SK-N-SH (cell line): ENCODE data around the gene MYL6B. TPM values are rescaled to one million over a fixed set of nuclear protein-coding genes. Genes with fewer than 3 reads are reported as not detected.

Experiments
- CTCF ChIA-PET: fragments of 300-600, 350-600 bp; formaldehyde crosslinking; extraction: SDS; loops from one replicate; lab custom pipeline; 2021; lab: Yijun Ruan, JAX
- POLR2A ChIA-PET: fragments of 350-600 bp; sonication (Branson Sonifier 250); formaldehyde crosslinking; extraction: SDS; loops from one replicate; lab custom pipeline; 2020; ENCODE audit warnings: antibody characterized with exemption, inconsistent platforms; lab: Yijun Ruan, JAX
- DNase-seq: peaks from one replicate; pipeline ENCODE4 v3.0.0; 2012
- H2AFZ ChIP-seq: fragments of 200-600 bp; sonication (generic); 2 replicates; pipeline ENCODE4 v1.8.1; 2016; ENCODE audit warnings: antibody characterized with exemption, mild to moderate bottlenecking, low read depth
- H3F3A ChIP-seq: fragments of 200-600 bp; sonication (generic); replicated peaks from 2 replicates; pipeline ENCODE3; 2016; ENCODE audit warnings: antibody characterized with exemption, mild to moderate bottlenecking; ENCODE audit not compliant: insufficient read depth
- H3K27ac ChIP-seq, 2 experiments: fragments of 200-500 bp in 1 of 2; fragments of 200-600 bp in 1 of 2; sonication (Bioruptor generic) in 1 of 2; sonication (generic), shearing (Covaris generic) in 1 of 2; 2 replicates each; pipeline versions ENCODE4 v1.5.1 to v1.6.1; 2014 to 2016; ENCODE audit warnings: low read depth in 2 of 2, inconsistent platforms in 1 of 2, low read length in 1 of 2, mild to moderate bottlenecking in 1 of 2, mixed read lengths in 1 of 2
- H3K27me3 ChIP-seq: fragments of 200-600 bp; sonication (generic), shearing (Covaris generic); 2 replicates; pipeline ENCODE4 v1.6.1; 2016; ENCODE audit warnings: mixed run types; ENCODE audit not compliant: insufficient read depth
- H3K36me3 ChIP-seq, 2 experiments: fragments of 200-500 bp in 1 of 2; fragments of 200-600 bp in 1 of 2; sonication (Bioruptor generic) in 1 of 2; sonication (generic) in 1 of 2; replicated peaks in 1 of 2; 2 replicates each; pipeline versions ENCODE3 to v1.5.1; 2014 to 2016; ENCODE audit warnings: low read length in 1 of 2, mild to moderate bottlenecking in 1 of 2; ENCODE audit not compliant: insufficient read depth in 2 of 2, control insufficient read depth in 1 of 2
- H3K4me1 ChIP-seq, 2 experiments: fragments of 200-500 bp in 1 of 2; fragments of 200-600 bp in 1 of 2; sonication (Bioruptor generic) in 1 of 2; sonication (generic), shearing (Covaris generic) in 1 of 2; 2 replicates each; pipeline versions ENCODE4 v1.5.1 to v1.6.1; 2014 to 2016; ENCODE audit warnings: low read depth in 1 of 2, low read length in 1 of 2, mixed run types in 1 of 2; ENCODE audit not compliant: insufficient read depth in 2 of 2, control insufficient read depth in 1 of 2
- H3K4me2 ChIP-seq: fragments of 200-600 bp; sonication (generic), shearing (Covaris generic); 2 replicates; pipeline ENCODE4 v1.6.1; 2017; ENCODE audit warnings: mixed run types
- H3K4me3 ChIP-seq, 2 experiments: fragments of 200-500 bp in 1 of 2; fragments of 200-600 bp in 1 of 2; sonication (Bioruptor generic) in 1 of 2; sonication (generic), shearing (Covaris generic) in 1 of 2; 2 replicates each; pipeline versions ENCODE4 v1.5.1 to v1.8.1; 2014 to 2016; ENCODE audit warnings: low read depth in 2 of 2, inconsistent platforms in 1 of 2, low read length in 1 of 2, mild to moderate bottlenecking in 1 of 2, mixed read lengths in 1 of 2, moderate library complexity in 1 of 2
- H3K79me2 ChIP-seq: fragments of 200-600 bp; sonication (generic); 2 replicates; pipeline ENCODE4 v1.8.1; 2017; ENCODE audit warnings: mild to moderate bottlenecking; ENCODE audit not compliant: insufficient read depth
- H3K9ac ChIP-seq: fragments of 200-600 bp; sonication (generic); 2 replicates; pipeline ENCODE4 v1.6.1; 2017; ENCODE audit warnings: mixed run types
- H3K9me2 ChIP-seq: fragments of 200-600 bp; sonication (generic); 2 replicates; pipeline ENCODE4 v1.6.1; 2017; ENCODE audit warnings: mixed run types
- H3K9me3 ChIP-seq: fragments of 200-600 bp; sonication (generic); 2 replicates; pipeline ENCODE4 v1.6.1; 2017; ENCODE audit warnings: mixed run types, mild to moderate bottlenecking, moderate library complexity
- H4K20me1 ChIP-seq: fragments of 200-600 bp; sonication (generic); 2 replicates; pipeline ENCODE4 v1.6.1; 2017; ENCODE audit warnings: mild to moderate bottlenecking, mixed run types; ENCODE audit not compliant: insufficient read depth
- ELF1 ChIP-seq: IDR thresholded peaks from 2 replicates; pipeline ENCODE4 v1.4.0; 2012
- EP300 ChIP-seq, 2 experiments: IDR thresholded peaks; 2 replicates each; pipeline versions ENCODE4 v1.4.0 to v1.6.1; 2012; ENCODE audit warnings: borderline replicate concordance in 1 of 2, low read depth in 1 of 2, low read length in 1 of 2
- FOSL2 ChIP-seq: IDR thresholded peaks from 2 replicates; pipeline ENCODE4 v1.4.0; 2012; ENCODE audit warnings: low read depth, mild to moderate bottlenecking, moderate library complexity, borderline replicate concordance
- FOXJ3 ChIP-seq: sonication (generic); formaldehyde crosslinking; IDR thresholded peaks from 2 replicates; pipeline ENCODE4 v1.5.1; 2020; ENCODE audit warnings: mild to moderate bottlenecking, missing genetic modification reagents
- GATA2 ChIP-seq: sonication (generic); formaldehyde crosslinking; IDR thresholded peaks from 2 replicates; pipeline ENCODE4 v1.5.0; 2020; ENCODE audit warnings: mild to moderate bottlenecking, missing genetic modification reagents
- JUND ChIP-seq: IDR thresholded peaks from 2 replicates; pipeline ENCODE4 v1.4.0; 2012
- MEF2A ChIP-seq: IDR thresholded peaks from 2 replicates; pipeline ENCODE4 v1.4.0; 2012; ENCODE audit warnings: low read depth, borderline replicate concordance
- NFIC ChIP-seq: IDR thresholded peaks from 2 replicates; pipeline ENCODE4 v1.4.0; 2012; ENCODE audit warnings: borderline replicate concordance
- NRF1 ChIP-seq: IDR thresholded peaks from 2 replicates; pipeline ENCODE4 v1.6.1; 2012; ENCODE audit warnings: low read depth, mild to moderate bottlenecking, low read length
- POLR2AphosphoS5 ChIP-seq: IDR thresholded peaks from 2 replicates; pipeline ENCODE4 v1.6.1; 2012; ENCODE audit warnings: low read depth, low read length
- RAD21 ChIP-seq: IDR thresholded peaks from 2 replicates; pipeline ENCODE4 v1.6.1; 2012; ENCODE audit warnings: mild to moderate bottlenecking, low read length
- RCOR1 ChIP-seq: fragments of 150-350 bp; IDR thresholded peaks from 2 replicates; pipeline ENCODE4 v1.6.1; 2017; ENCODE audit warnings: antibody characterized with exemption, low read length
- RFX5 ChIP-seq: IDR thresholded peaks from 2 replicates; pipeline ENCODE4 v1.6.1; 2012; ENCODE audit warnings: mild to moderate bottlenecking, improper control_type of control experiment, low read length
- RXRA ChIP-seq: IDR thresholded peaks from 2 replicates; pipeline ENCODE4 v1.4.0; 2012; ENCODE audit warnings: low read depth, mild to moderate bottlenecking, borderline replicate concordance
- SIN3A ChIP-seq: IDR thresholded peaks from 2 replicates; pipeline ENCODE4 v1.6.1; 2012; ENCODE audit warnings: low read depth, mild to moderate bottlenecking, low read length, moderate library complexity, borderline replicate concordance
- SMC3 ChIP-seq: IDR thresholded peaks from 2 replicates; pipeline ENCODE4 v1.6.1; 2012; ENCODE audit warnings: low read depth, low read length, improper control_type of control experiment
- TAF1 ChIP-seq: IDR thresholded peaks from 2 replicates; pipeline ENCODE4 v1.6.1; 2012; ENCODE audit warnings: low read depth, mild to moderate bottlenecking, low read length, moderate library complexity, borderline replicate concordance
- WGBS: methylation state at CpG from one replicate; pipeline ENCODE4 v1.1.6; 2017; ENCODE audit warnings: low lambda C conversion rate; 5-methylcytosine and 5-hydroxymethylcytosine counted together
- polyA plus RNA-seq, 3 experiments: library from polyadenylated mRNA; depleted of rRNA; stranded (reverse); fragments of >200 nt; gene quantifications; 2 replicates each; pipeline ENCODE4 v1.2.3, GENCODE V29; 2012
- TF ChIP-seq, protein P1 (sequence below): IDR thresholded peaks from 2 replicates; pipeline ENCODE4 v1.6.1; 2012; ENCODE audit warnings: mild to moderate bottlenecking, low read depth, low read length, moderate library complexity
- TF ChIP-seq, protein P2 (sequence below): fragments of 150-350 bp; IDR thresholded peaks from 2 replicates; pipeline ENCODE4 v1.6.1; 2016; ENCODE audit warnings: mild to moderate bottlenecking, low read depth, low read length
- TF ChIP-seq, protein P3 (sequence below): IDR thresholded peaks from 2 replicates; pipeline ENCODE4 v1.4.0; 2012; ENCODE audit warnings: low read depth
- TF ChIP-seq, protein P4 (sequence below): IDR thresholded peaks from 2 replicates; pipeline ENCODE4 v1.4.0; 2012; ENCODE audit warnings: low read depth, borderline replicate concordance
- TF ChIP-seq, protein P5 (sequence below): IDR thresholded peaks from 2 replicates; pipeline ENCODE4; 2012
- TF ChIP-seq, protein P6 (sequence below): fragments of 200-600 bp; sonication (generic); IDR thresholded peaks from 2 replicates; pipeline ENCODE4 v1.6.1; 2017; ENCODE audit warnings: antibody characterized with exemption, mild to moderate bottlenecking, moderate library complexity

MYL6B gene
- polyA plus RNA-seq, 1 of the 3 experiments (the other 2 are of a cell fraction): 234 TPM

DNA sequence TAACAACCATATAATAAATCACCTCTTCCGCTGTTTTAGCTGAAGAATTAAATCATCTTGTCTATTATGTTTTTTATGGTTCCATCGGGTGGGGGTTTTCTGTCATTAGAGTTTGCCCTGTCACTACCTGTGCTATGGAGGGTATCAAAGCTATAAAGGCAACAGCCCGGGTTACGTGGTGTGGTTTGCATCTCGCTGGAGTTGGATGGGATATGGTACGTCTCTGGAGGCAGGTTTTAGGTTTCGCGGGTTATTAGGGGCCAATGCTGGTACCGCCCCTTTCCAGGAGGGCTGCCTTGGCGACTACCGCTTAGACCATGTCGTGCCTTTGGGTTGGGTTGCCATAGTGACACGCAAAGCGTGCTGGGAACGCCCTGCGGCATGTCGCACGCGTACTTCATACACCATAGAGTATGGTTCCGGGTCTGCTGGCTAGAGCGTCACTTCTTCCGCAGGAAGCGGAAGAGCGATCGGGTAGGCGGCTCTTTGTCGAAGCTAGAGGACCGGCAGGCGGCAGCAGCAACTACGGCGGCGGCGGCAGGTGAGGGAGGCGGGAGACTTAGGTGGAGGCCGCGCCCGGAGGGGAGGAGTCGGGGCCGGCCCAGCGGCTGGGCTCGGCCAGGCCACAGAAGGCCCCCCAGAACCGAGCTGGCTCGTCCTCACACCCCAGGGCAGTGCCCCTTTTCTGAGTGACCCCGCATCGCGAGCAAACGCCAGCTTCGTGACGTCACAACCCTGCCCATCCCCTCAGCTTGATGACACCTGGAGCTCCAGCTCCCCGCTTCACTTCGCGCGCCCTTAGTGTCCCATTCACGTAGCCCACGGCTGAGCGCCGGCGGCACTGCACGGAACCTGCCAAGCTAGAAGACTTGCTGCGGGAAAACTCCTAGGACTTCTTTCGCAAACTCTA is 34.4 kb upstream of the MYL6B start, which contains the start of gene ZC3H10:
Gene ZC3H10 (plus strand): TSS at position 489 of the 910 bp plus-strand sequence. CDS start 2,297 bp downstream, outside the sequence.
- peaks cover 3% of the 10 kb centered on the region; the same call in 1 of the 2 replicates for H4K20me1 ChIP-seq
- H3K9me3 ChIP-seq: no peaks in the 10 kb centered on the region
- 2% methylated on average over 17 of the region's 61 CpGs for WGBS
- peaks cover 46% of the 10 kb centered on the region for H3K79me2 ChIP-seq
- ChIA-PET CTCF (interaction anchor here (0.6 to 16.0 kb wide), 28 partner anchors 9 to 512 kb away, joined by 3 to 272 read pairs (median 4); partner anchors contain the start of genes ANKRD52, ERBB3, ESYT1 and MYL6), POLR2A (interaction anchor here (0.6 to 2.5 kb wide), 19 partner anchors 9 to 379 kb away, joined by 3 to 44 read pairs (median 3); partner anchors contain the start of genes DNAJC14, ERBB3, ESYT1 and MYL6)
- H2AFZ ChIP-seq: peak within 1 kb of the TSS; percentile 23; the same call in 1 of the 2 replicates
- H3K36me3 ChIP-seq: peaks cover 17 to 36% of the 10 kb centered on the region in 2 experiments
- H3K27me3 ChIP-seq: no peaks in the 10 kb centered on the region
- DNase-seq: peak; percentile 89
- H3K27ac ChIP-seq: peak within 1 kb of the TSS; percentile 93 to 95
- H3K4me3 ChIP-seq: peak within 1 kb of the TSS; percentile 89 to 94
- peak within 1 kb of the TSS; percentile 97 for H3K9ac ChIP-seq
- H3K4me2 ChIP-seq: peak within 1 kb of the TSS; percentile 93
- H3F3A ChIP-seq: peaks cover 35% of the 10 kb centered on the region
- peaks cover 18 to 20% of the 10 kb centered on the region in 2 experiments; a peak in 3 of 4 replicates for H3K4me1 ChIP-seq
- H3K9me2 ChIP-seq: no peaks in the 10 kb centered on the region
- TF ChIP-seq, protein P1, sequence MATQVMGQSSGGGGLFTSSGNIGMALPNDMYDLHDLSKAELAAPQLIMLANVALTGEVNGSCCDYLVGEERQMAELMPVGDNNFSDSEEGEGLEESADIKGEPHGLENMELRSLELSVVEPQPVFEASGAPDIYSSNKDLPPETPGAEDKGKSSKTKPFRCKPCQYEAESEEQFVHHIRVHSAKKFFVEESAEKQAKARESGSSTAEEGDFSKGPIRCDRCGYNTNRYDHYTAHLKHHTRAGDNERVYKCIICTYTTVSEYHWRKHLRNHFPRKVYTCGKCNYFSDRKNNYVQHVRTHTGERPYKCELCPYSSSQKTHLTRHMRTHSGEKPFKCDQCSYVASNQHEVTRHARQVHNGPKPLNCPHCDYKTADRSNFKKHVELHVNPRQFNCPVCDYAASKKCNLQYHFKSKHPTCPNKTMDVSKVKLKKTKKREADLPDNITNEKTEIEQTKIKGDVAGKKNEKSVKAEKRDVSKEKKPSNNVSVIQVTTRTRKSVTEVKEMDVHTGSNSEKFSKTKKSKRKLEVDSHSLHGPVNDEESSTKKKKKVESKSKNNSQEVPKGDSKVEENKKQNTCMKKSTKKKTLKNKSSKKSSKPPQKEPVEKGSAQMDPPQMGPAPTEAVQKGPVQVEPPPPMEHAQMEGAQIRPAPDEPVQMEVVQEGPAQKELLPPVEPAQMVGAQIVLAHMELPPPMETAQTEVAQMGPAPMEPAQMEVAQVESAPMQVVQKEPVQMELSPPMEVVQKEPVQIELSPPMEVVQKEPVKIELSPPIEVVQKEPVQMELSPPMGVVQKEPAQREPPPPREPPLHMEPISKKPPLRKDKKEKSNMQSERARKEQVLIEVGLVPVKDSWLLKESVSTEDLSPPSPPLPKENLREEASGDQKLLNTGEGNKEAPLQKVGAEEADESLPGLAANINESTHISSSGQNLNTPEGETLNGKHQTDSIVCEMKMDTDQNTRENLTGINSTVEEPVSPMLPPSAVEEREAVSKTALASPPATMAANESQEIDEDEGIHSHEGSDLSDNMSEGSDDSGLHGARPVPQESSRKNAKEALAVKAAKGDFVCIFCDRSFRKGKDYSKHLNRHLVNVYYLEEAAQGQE: 0 out of 2 replicates have a peak, but pooled peaks have one; percentile 6
- TF ChIP-seq POLR2AphosphoS5 (peak; percentile 99), NFIC (peak; percentile 51; the same call in 1 of the 2 replicates), SMC3 (no peak), RXRA (no peak; the same call in 1 of the 2 replicates), RFX5 (peak; percentile 66; the same call in 1 of the 2 replicates), EP300 (IDR thresholded peaks at IDR 0.05; ENCODE audit: borderline replicate concordance in 1 of 2, low read depth in 1 of 2, low read length in 1 of 2) (peak in 1 of 2 experiments; percentile 51; a peak in 2 of 4 replicates), MEF2A (no peak; the same call in 1 of the 2 replicates), JUND (peak; percentile 74), TAF1 (peak; percentile 83), FOXJ3 (CRISPR knock-in tag) (peak; percentile 68; the same call in 1 of the 2 replicates), RAD21 (no peak), FOSL2 (no peak), ELF1 (peak; percentile 98), SIN3A (peak; percentile 100), NRF1 (no peak), GATA2 (no peak), RCOR1 (peak; percentile 48)
- TF ChIP-seq, protein P2, sequence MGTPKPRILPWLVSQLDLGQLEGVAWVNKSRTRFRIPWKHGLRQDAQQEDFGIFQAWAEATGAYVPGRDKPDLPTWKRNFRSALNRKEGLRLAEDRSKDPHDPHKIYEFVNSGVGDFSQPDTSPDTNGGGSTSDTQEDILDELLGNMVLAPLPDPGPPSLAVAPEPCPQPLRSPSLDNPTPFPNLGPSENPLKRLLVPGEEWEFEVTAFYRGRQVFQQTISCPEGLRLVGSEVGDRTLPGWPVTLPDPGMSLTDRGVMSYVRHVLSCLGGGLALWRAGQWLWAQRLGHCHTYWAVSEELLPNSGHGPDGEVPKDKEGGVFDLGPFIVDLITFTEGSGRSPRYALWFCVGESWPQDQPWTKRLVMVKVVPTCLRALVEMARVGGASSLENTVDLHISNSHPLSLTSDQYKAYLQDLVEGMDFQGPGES: no peak
- TF ChIP-seq, protein P3, sequence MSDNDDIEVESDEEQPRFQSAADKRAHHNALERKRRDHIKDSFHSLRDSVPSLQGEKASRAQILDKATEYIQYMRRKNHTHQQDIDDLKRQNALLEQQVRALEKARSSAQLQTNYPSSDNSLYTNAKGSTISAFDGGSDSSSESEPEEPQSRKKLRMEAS: peak; percentile 96
- TF ChIP-seq, protein P4, sequence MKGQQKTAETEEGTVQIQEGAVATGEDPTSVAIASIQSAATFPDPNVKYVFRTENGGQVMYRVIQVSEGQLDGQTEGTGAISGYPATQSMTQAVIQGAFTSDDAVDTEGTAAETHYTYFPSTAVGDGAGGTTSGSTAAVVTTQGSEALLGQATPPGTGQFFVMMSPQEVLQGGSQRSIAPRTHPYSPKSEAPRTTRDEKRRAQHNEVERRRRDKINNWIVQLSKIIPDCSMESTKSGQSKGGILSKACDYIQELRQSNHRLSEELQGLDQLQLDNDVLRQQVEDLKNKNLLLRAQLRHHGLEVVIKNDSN: no peak
- TF ChIP-seq, protein P5, sequence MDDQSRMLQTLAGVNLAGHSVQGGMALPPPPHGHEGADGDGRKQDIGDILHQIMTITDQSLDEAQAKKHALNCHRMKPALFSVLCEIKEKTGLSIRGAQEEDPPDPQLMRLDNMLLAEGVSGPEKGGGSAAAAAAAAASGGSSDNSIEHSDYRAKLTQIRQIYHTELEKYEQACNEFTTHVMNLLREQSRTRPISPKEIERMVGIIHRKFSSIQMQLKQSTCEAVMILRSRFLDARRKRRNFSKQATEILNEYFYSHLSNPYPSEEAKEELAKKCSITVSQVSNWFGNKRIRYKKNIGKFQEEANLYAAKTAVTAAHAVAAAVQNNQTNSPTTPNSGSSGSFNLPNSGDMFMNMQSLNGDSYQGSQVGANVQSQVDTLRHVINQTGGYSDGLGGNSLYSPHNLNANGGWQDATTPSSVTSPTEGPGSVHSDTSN: peak; percentile 95
- TF ChIP-seq, protein P6, sequence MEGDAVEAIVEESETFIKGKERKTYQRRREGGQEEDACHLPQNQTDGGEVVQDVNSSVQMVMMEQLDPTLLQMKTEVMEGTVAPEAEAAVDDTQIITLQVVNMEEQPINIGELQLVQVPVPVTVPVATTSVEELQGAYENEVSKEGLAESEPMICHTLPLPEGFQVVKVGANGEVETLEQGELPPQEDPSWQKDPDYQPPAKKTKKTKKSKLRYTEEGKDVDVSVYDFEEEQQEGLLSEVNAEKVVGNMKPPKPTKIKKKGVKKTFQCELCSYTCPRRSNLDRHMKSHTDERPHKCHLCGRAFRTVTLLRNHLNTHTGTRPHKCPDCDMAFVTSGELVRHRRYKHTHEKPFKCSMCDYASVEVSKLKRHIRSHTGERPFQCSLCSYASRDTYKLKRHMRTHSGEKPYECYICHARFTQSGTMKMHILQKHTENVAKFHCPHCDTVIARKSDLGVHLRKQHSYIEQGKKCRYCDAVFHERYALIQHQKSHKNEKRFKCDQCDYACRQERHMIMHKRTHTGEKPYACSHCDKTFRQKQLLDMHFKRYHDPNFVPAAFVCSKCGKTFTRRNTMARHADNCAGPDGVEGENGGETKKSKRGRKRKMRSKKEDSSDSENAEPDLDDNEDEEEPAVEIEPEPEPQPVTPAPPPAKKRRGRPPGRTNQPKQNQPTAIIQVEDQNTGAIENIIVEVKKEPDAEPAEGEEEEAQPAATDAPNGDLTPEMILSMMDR: peak; percentile 51
